Esophagus squamous epithelium (tissue), 5 donors: Measurements from ENCODE around the gene LPP. TPM values are rescaled to one million over a fixed set of nuclear protein-coding genes. Genes with fewer than 3 reads are reported as not detected.

Experiments used
- DNase-seq: peaks from one replicate; lab custom pipeline; 2025; lab: John Stamatoyannopoulos, UW
- H3K27ac ChIP-seq, 4 donors: fragments of 200-600 bp; sonication (generic); one replicate each; pipeline ENCODE4 v1.5.1; 2016 to 2019; ENCODE audit warnings: mild to moderate bottlenecking in 1 of 4
- H3K27me3 ChIP-seq, 4 donors: fragments of 200-600 bp; sonication (generic); 1 replicate in 3 of 4; 2 replicates in 1 of 4; pipeline versions ENCODE4 v1.5.1 to v1.6.0; 2017 to 2021; ENCODE audit warnings: antibody characterized with exemption in 1 of 4
- H3K36me3 ChIP-seq, 3 donors: fragments of 200-600 bp; sonication (generic); one replicate each; pipeline ENCODE4 v1.5.1; 2016 to 2019
- H3K4me1 ChIP-seq, 3 donors: fragments of 200-600 bp; sonication (generic); one replicate each; pipeline ENCODE4 v1.5.1; 2017 to 2019
- H3K4me3 ChIP-seq, 4 donors: fragments of 200-600 bp; sonication (generic); 1 replicate in 3 of 4; 2 replicates in 1 of 4; pipeline ENCODE4 v1.5.1; 2016 to 2019; ENCODE audit warnings: mild to moderate bottlenecking in 2 of 4, moderate library complexity in 1 of 4
- H3K9me3 ChIP-seq, 3 donors: fragments of 200-600 bp; sonication (generic); one replicate each; pipeline ENCODE4 v1.5.1; 2016 to 2019
- POLR2A ChIP-seq, 4 donors: fragments of 450-650 bp; IDR thresholded peaks; one replicate each; pipeline ENCODE4 v1.6.1; 2017; ENCODE audit warnings: antibody characterized with exemption in 4 of 4, mild to moderate bottlenecking in 4 of 4, moderate library complexity in 3 of 4
- WGBS, 2 donors: methylation state at CpG; one replicate each; pipeline ENCODE4 v1.1.5; 2018; 5-methylcytosine and 5-hydroxymethylcytosine counted together
- intact Hi-C: fragments of 100-400 bp; cut with DNase I; formaldehyde crosslinking; loops from one replicate; pipeline ENCODE4 v1.15.0; 2022
- total RNA-seq, 4 donors: library from RNA; depleted of rRNA; stranded (reverse); fragments of >200 nt; gene quantifications; one replicate each; pipeline ENCODE4 v1.1.0, GENCODE V29; 2016
- TF ChIP-seq, protein P1 (sequence below), 6 experiments: fragments of 450-650 bp in 4 of 6; fragments of 200-600 bp in 2 of 6; sonication (generic) in 2 of 6; IDR thresholded peaks; one replicate each; pipeline ENCODE4 v1.5.1; 2016 to 2019; ENCODE audit warnings: antibody characterized with exemption in 6 of 6, mild to moderate bottlenecking in 4 of 6, moderate library complexity in 4 of 6
- donor health status: DM: yes; HTN: yes; CAD: no.

The LPP gene
- total RNA-seq, 4 donors from 2014 or later = 41.4 to 369 (median 97.3) TPM

DNA sequence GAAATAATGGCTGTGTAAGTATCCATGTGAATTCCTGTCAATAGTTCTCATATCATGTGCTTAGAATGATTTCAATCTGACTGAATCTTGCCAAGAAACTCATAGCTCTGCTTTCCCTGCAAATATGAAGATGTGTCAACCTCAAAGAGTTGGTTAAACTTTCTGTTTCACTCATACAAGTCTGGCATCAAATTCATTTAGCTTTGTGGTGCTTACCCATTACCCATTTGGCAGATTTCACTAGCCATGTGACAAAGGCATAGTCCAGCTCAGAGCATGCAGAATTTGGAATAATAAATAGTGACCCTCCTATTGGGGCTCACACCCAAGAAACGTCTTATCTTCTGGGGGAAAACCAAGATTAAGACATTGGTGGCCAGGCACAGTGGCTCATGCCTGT, 761.2 kb downstream of the LPP start:
- no peak for TF ChIP-seq POLR2A (IDR thresholded peaks at IDR 0.05)
- TF ChIP-seq, protein P1, sequence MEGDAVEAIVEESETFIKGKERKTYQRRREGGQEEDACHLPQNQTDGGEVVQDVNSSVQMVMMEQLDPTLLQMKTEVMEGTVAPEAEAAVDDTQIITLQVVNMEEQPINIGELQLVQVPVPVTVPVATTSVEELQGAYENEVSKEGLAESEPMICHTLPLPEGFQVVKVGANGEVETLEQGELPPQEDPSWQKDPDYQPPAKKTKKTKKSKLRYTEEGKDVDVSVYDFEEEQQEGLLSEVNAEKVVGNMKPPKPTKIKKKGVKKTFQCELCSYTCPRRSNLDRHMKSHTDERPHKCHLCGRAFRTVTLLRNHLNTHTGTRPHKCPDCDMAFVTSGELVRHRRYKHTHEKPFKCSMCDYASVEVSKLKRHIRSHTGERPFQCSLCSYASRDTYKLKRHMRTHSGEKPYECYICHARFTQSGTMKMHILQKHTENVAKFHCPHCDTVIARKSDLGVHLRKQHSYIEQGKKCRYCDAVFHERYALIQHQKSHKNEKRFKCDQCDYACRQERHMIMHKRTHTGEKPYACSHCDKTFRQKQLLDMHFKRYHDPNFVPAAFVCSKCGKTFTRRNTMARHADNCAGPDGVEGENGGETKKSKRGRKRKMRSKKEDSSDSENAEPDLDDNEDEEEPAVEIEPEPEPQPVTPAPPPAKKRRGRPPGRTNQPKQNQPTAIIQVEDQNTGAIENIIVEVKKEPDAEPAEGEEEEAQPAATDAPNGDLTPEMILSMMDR (IDR thresholded peaks at IDR 0.05) = no peak
- H3K9me3 ChIP-seq = peaks cover 0 to 6% (median 0%) of the 10 kb centered on the region in 3 donors
- H3K4me1 ChIP-seq = peaks cover 0 to 29% (median 22%) of the 10 kb centered on the region in 3 donors
- no peaks in the 10 kb centered on the region for H3K36me3 ChIP-seq
- no peak overlapping the region for H3K4me3 ChIP-seq
- no peak for DNase-seq
- 50 to 58% methylated on average over 1 of the region's 1 CpG for WGBS, 2 donors
- peak overlapping the region in 2 of 4 donors; percentile 55 to 67 for H3K27ac ChIP-seq
- intact Hi-C loops = no loop called here
- no peaks in the 10 kb centered on the region for H3K27me3 ChIP-seq

DNA sequence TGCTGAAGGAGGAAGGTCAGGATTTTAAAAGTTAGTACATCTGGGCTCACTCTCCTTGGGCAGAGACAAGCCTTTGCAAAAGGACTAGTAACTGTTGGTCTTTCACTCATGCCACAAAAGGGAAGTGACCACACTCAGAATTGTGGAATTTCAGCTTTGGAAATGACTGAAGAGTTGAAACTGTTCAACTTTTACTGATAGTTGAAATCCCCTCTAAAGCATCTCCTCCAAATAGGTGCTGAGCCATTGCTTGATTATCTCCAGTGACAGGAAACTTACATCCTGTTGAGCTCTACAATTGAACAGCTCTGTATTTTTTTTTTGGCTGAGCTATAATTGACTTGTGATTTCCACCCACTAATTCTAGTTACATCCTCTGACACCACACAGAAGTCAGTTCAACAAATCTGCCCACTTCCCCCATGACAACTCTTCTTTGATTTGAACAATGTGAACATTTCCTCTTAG, 763.0 kb downstream of the LPP start:
- Histone ChIP-seq H3K27ac (peak overlapping the region in 1 of 4 donors; percentile 39), H3K9me3 (peaks cover 0 to 14% (median 0%) of the 10 kb centered on the region in 3 donors), H3K4me1 (peaks cover 0 to 29% (median 22%) of the 10 kb centered on the region in 3 donors), H3K36me3 (no peaks in the 10 kb centered on the region), H3K4me3 (no peak overlapping the region), H3K27me3 (no peaks in the 10 kb centered on the region)
- intact Hi-C loops = no loop called here
- no peak for DNase-seq
- TF ChIP-seq, protein P1 (IDR thresholded peaks at IDR 0.05) = no peak

DNA sequence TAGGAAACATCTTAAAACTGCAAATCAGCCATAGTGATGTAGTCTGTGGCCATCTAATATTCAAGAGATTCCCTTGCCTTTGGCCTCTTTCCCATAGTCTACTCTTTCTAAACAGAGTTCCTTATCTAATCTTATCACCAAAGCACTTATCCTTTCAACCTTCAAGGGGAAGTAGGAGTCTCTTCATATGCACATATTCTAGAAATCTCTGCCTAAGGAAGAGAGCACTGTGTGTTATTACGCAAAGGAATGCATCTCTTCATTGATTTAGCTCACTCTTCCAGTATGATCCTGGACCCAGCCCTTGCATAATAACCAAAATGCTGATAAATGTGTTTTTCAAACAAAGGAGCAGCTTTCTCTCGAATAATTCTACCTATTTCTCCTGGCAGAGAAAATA, 764.1 kb downstream of the LPP start:
- intact Hi-C loops = no loop called here
- WGBS, 2 donors = 83 to 89% methylated on average over 2 of the region's 2 CpGs

DNA sequence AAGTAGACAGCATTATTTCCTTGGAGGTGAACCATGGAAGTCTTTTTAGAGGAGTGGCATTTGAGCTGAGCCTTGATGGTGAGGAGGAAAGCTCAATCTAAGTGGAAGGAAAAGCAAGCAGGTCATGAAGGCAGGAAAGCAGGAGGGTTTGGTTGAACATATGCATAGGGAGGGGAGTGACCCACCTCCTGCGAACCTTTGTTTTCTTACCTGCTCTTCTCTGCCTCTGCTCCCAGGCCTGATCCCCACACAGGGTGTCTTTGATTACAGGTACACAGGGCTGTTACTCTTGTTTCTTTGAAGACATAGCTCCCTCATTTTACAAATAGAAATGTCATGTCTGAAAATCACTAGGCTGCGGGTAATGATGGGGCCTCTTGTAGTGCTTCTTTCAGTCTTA, 769.7 kb downstream of the LPP start:
- H3K4me3 ChIP-seq = no peak overlapping the region
- peaks cover 0 to 14% (median 0%) of the 10 kb centered on the region in 3 donors for H3K9me3 ChIP-seq
- no peak overlapping the region for H3K27ac ChIP-seq
- DNase-seq = no peak
- no peaks in the 10 kb centered on the region for H3K4me1 ChIP-seq
- intact Hi-C loops = no loop called here
- WGBS, 2 donors = 95 to 97% methylated on average over 2 of the region's 2 CpGs
- H3K36me3 ChIP-seq = no peaks in the 10 kb centered on the region
- TF ChIP-seq POLR2A (IDR thresholded peaks at IDR 0.05) = no peak
- TF ChIP-seq, protein P1 (IDR thresholded peaks at IDR 0.05) = no peak
- no peaks in the 10 kb centered on the region for H3K27me3 ChIP-seq

More for the DNA sequence above, 764.1 kb downstream of the LPP start:
- no peaks in the 10 kb centered on the region for H3K36me3 ChIP-seq
- no peaks in the 10 kb centered on the region for H3K27me3 ChIP-seq
- H3K27ac ChIP-seq = no peak overlapping the region
- no peak overlapping the region for H3K4me3 ChIP-seq
- DNase-seq = no peak
- H3K9me3 ChIP-seq = peaks cover 0 to 14% (median 0%) of the 10 kb centered on the region in 3 donors
- TF ChIP-seq, protein P1 (IDR thresholded peaks at IDR 0.05) = no peak
- TF ChIP-seq POLR2A (IDR thresholded peaks at IDR 0.05) = no peak
- peaks cover 0 to 29% (median 22%) of the 10 kb centered on the region in 3 donors for H3K4me1 ChIP-seq

DNA sequence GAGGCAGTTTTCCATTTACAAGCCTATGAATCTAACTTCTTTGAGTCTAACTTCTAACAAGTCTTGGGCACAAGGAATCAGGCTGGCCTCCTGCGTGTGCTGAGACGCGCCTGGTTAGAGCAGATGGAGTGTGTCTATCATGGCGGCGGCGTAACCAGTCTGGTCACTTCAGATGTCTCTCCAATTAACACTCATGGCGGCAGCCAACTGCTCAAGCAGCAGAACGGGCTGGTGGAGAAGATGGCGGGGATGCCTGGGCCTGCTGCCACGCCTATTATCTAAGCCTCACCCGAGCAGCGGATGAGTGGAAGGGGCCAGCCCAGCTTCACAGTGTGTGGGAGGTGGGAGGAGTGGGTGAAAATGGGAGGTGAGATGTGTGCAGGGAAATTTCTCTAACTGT, 771.4 kb downstream of the LPP start:
- no peaks in the 10 kb centered on the region for H3K27me3 ChIP-seq
- no peak for TF ChIP-seq POLR2A (IDR thresholded peaks at IDR 0.05)
- TF ChIP-seq, protein P1 (IDR thresholded peaks at IDR 0.05) = no peak
- no peak overlapping the region for H3K27ac ChIP-seq
- H3K4me1 ChIP-seq = no peaks in the 10 kb centered on the region
- H3K4me3 ChIP-seq = no peak overlapping the region
- DNase-seq = no peak
- H3K36me3 ChIP-seq = no peaks in the 10 kb centered on the region
- 91 to 92% methylated on average over 9 to 11 of the region's 12 CpGs for WGBS, 2 donors
- intact Hi-C loops = no loop called here
- peaks cover 0 to 5% (median 0%) of the 10 kb centered on the region in 3 donors for H3K9me3 ChIP-seq
